ENCODE results near the gene ADAMTS6. TPM values are rescaled to one million over a fixed set of nuclear protein-coding genes. Genes with fewer than 3 reads are reported as not detected.

Gene ADAMTS6
- total and polyA plus RNA-seq, 3 experiments from 2014 or later, result 0.23 to 1.2 (median 0.93) TPM

- peaks cover 0 to 4% of the 10 kb centered on the region in 2 donors for H3K27me3 Mint-ChIP-seq
- CTCF ChIA-PET, result no interaction called here
- no peak overlapping the region for H3K4me3 Mint-ChIP-seq
Measured at GRCh38 chr5:65279603-65280002, 202.1 kb downstream of the ADAMTS6 start.

DNA sequence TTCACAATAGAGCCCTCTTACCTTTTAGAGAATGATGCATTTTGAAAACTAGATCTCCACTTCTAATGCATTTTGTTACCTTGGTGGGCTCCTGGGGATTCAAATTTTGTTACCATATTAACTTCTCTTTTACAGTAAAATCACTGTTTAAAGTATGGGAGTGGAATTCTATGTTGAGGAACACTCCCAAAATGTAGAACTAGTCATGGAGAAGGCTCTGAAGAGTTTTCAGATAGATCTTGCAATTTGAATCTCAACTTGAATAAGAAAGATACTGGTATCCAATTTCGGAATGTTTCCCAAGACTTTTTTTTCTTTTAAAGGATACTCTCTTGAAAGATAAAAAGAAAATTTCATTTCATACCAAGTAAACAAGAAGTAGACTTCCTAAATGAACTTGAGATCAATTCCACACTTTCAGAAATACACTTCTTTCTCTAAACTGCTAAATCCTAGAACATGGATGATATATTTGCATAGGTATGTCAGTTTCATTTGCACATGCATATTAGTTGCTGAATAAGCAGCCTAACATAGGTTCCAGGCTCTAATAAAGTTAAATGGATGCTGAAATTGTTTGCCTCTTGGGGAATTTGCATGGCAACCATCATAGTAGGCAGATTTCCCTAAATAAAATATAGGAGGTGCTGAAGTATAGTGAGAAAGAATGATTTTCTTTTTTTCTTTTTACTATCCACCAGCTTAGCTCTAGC, 205.4 kb downstream of the ADAMTS6 start:
- POLR2A ChIA-PET, result no interaction called here
- CTCF ChIA-PET, result no interaction called here
- H3K4me1 Mint-ChIP-seq, result no peaks in the 10 kb centered on the region
- no peak overlapping the region for H3K4me3 Mint-ChIP-seq
- no peaks in the 10 kb centered on the region for H3K4me1 ChIP-seq (ENCODE audit: insufficient read depth, low read length)
- H3K9me3 Mint-ChIP-seq, result no peaks in the 10 kb centered on the region
- no peaks in the 10 kb centered on the region for H3K36me3 ChIP-seq (ENCODE audit: insufficient read depth, low read length)
- H3K4me3 ChIP-seq (ENCODE audit: low read length), result no peak overlapping the region
- H3K36me3 Mint-ChIP-seq, result no peaks in the 10 kb centered on the region
- no peaks in the 10 kb centered on the region for H3K27me3 ChIP-seq (ENCODE audit: insufficient read depth, low read length, poor library complexity, severe bottlenecking)
- no peak for DNase-seq
- no peak overlapping the region for H3K27ac ChIP-seq (ENCODE audit: low read depth, low read length)
- no peaks in the 10 kb centered on the region for H3K27me3 Mint-ChIP-seq
- H3K27ac Mint-ChIP-seq, result no peak overlapping the region
- no peaks in the 10 kb centered on the region for H3K9me3 ChIP-seq (ENCODE audit: low read length)

More at GRCh38 chr5:65279603-65280002, 202.1 kb downstream of the ADAMTS6 start:
- no peaks in the 10 kb centered on the region for H3K9me3 Mint-ChIP-seq
- H3K36me3 Mint-ChIP-seq, result no peaks in the 10 kb centered on the region
- Histone ChIP-seq H3K9me3 (ENCODE audit: low read length) (no peaks in the 10 kb centered on the region), H3K27me3 (ENCODE audit: insufficient read depth, low read length, poor library complexity, severe bottlenecking) (no peaks in the 10 kb centered on the region), H3K36me3 (ENCODE audit: insufficient read depth, low read length) (no peaks in the 10 kb centered on the region), H3K4me3 (ENCODE audit: low read length) (no peak overlapping the region), H3K4me1 (ENCODE audit: insufficient read depth, low read length) (no peaks in the 10 kb centered on the region), H3K27ac (ENCODE audit: low read depth, low read length) (no peak overlapping the region)
- DNase-seq, result no peak
- no peak overlapping the region for H3K27ac Mint-ChIP-seq
- no peaks in the 10 kb centered on the region for H3K4me1 Mint-ChIP-seq
- POLR2A ChIA-PET, result no interaction called here

DNA sequence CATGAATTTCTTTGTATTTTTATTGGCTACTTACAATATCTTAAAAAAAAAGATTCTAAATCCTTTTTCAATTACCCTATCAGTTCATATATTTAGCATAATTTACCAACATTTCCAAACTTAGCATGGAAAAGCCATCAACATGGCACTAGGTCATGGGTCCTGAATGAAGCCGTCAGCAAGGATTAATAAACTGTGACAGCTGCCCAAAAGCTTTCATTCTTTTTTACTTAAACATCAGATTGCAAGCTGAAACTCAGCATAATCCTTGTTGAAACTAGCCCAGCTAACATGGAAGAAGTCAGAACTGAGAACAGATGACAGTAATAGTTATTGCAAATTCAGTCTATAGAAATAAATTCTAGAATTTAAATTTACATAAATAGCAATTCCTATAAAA, 209.8 kb downstream of the ADAMTS6 start:
- Histone ChIP-seq H3K9me3 (ENCODE audit: low read length) (no peaks in the 10 kb centered on the region), H3K4me3 (ENCODE audit: low read length) (no peak overlapping the region), H3K27ac (ENCODE audit: low read depth, low read length) (no peak overlapping the region), H3K4me1 (ENCODE audit: insufficient read depth, low read length) (no peaks in the 10 kb centered on the region), H3K36me3 (ENCODE audit: insufficient read depth, low read length) (no peaks in the 10 kb centered on the region), H3K27me3 (ENCODE audit: insufficient read depth, low read length, poor library complexity, severe bottlenecking) (no peaks in the 10 kb centered on the region)
- Mint-ChIP-seq H3K27ac (no peak overlapping the region), H3K36me3 (no peaks in the 10 kb centered on the region), H3K4me1 (no peaks in the 10 kb centered on the region), H3K9me3 (no peaks in the 10 kb centered on the region), H3K4me3 (no peak overlapping the region), H3K27me3 (no peaks in the 10 kb centered on the region)
- ChIA-PET CTCF (no interaction called here), POLR2A (no interaction called here)
- no peak for DNase-seq

DNA sequence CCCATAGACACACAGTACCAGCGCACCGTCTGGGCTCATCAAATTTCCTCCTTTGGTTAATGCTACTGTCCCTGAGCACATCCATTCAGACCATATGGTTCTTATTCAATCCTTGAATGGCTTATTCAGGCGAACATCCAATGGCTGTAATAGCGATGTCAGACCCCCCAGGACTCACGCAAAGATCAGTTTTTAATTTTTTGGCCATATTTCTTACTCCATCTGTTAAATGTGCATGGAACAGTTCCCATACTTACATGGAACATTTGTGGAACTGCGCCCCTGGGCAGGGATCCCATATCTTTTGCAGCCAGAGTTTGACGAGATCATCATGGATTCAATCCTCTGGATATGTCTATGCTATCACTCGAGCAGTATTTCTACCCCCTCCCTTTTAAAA, 213.2 kb downstream of the ADAMTS6 start:
- no peak for DNase-seq
- H3K4me1 ChIP-seq (ENCODE audit: insufficient read depth, low read length), result no peaks in the 10 kb centered on the region
- no peak overlapping the region for H3K4me3 ChIP-seq (ENCODE audit: low read length)
- H3K9me3 Mint-ChIP-seq, result no peaks in the 10 kb centered on the region
- no peaks in the 10 kb centered on the region for H3K36me3 Mint-ChIP-seq
- no peaks in the 10 kb centered on the region for H3K36me3 ChIP-seq (ENCODE audit: insufficient read depth, low read length)
- ChIA-PET CTCF (no interaction called here), POLR2A (no interaction called here)
- no peak overlapping the region for H3K27ac ChIP-seq (ENCODE audit: low read depth, low read length)
- no peaks in the 10 kb centered on the region for H3K27me3 ChIP-seq (ENCODE audit: insufficient read depth, low read length, poor library complexity, severe bottlenecking)
- H3K4me3 Mint-ChIP-seq, result no peak overlapping the region
- H3K27me3 Mint-ChIP-seq, result no peaks in the 10 kb centered on the region
- H3K4me1 Mint-ChIP-seq, result no peaks in the 10 kb centered on the region
- H3K9me3 ChIP-seq (ENCODE audit: low read length), result no peaks in the 10 kb centered on the region
- no peak overlapping the region for H3K27ac Mint-ChIP-seq

DNA sequence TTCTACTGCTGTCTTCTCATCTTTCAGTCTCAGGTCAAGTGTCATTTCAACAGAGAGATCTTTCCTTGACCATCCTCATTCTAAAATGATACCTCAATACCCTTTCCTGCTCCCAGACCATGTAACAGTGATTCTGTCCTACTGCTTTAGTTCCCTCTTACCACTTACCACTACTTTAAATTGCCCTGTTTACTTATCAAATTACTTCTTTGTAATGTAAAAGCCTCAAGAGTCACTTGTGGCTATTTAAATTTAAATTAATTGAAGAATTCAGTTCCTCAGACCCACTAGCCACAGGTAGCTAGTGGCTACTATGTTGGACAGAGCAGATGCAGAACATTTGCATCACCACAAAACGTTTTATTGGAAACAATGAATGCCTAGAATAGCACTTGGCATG, 217.3 kb downstream of the ADAMTS6 start:
- Histone ChIP-seq H3K27ac (ENCODE audit: low read depth, low read length) (no peak overlapping the region), H3K27me3 (ENCODE audit: insufficient read depth, low read length, poor library complexity, severe bottlenecking) (no peaks in the 10 kb centered on the region), H3K4me3 (ENCODE audit: low read length) (no peak overlapping the region), H3K36me3 (ENCODE audit: insufficient read depth, low read length) (no peaks in the 10 kb centered on the region), H3K4me1 (ENCODE audit: insufficient read depth, low read length) (no peaks in the 10 kb centered on the region), H3K9me3 (ENCODE audit: low read length) (no peaks in the 10 kb centered on the region)
- ChIA-PET CTCF (no interaction called here), POLR2A (no interaction called here)
- H3K27me3 Mint-ChIP-seq, result no peaks in the 10 kb centered on the region
- H3K36me3 Mint-ChIP-seq, result peaks cover 0 to 4% (median 0%) of the 10 kb centered on the region in 3 donors
- DNase-seq, result no peak
- no peaks in the 10 kb centered on the region for H3K4me1 Mint-ChIP-seq
- H3K27ac Mint-ChIP-seq, result no peak overlapping the region
- no peaks in the 10 kb centered on the region for H3K9me3 Mint-ChIP-seq
- no peak overlapping the region for H3K4me3 Mint-ChIP-seq

DNA sequence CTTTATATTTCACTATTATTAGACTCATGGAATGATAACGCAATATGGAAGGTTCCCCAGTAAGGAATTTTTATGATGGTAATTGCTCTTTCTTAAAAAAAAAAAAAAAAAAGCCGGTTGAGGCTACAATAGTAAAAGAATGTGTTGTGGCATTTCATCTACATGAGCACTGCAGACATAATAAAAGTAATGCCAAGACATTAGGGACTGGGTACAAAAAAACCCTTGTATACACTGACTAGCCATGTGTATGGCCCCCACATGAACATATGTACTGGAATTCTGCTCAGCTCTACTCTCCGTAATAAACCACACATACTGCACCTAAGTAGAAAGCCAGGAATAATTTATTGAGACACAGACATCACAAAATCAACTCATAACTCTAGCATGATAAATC, 218.4 kb downstream of the ADAMTS6 start:
- Histone ChIP-seq H3K9me3 (ENCODE audit: low read length) (no peaks in the 10 kb centered on the region), H3K4me3 (ENCODE audit: low read length) (no peak overlapping the region), H3K27ac (ENCODE audit: low read depth, low read length) (no peak overlapping the region), H3K36me3 (ENCODE audit: insufficient read depth, low read length) (no peaks in the 10 kb centered on the region), H3K4me1 (ENCODE audit: insufficient read depth, low read length) (no peaks in the 10 kb centered on the region), H3K27me3 (ENCODE audit: insufficient read depth, low read length, poor library complexity, severe bottlenecking) (no peaks in the 10 kb centered on the region)
- ChIA-PET POLR2A (no interaction called here), CTCF (no interaction called here)
- no peak overlapping the region for H3K4me3 Mint-ChIP-seq
- H3K36me3 Mint-ChIP-seq, result peaks cover 0 to 4% (median 0%) of the 10 kb centered on the region in 3 donors
- no peak for DNase-seq
- no peaks in the 10 kb centered on the region for H3K27me3 Mint-ChIP-seq
- H3K4me1 Mint-ChIP-seq, result no peaks in the 10 kb centered on the region
- no peak overlapping the region for H3K27ac Mint-ChIP-seq
- H3K9me3 Mint-ChIP-seq, result no peaks in the 10 kb centered on the region

DNA sequence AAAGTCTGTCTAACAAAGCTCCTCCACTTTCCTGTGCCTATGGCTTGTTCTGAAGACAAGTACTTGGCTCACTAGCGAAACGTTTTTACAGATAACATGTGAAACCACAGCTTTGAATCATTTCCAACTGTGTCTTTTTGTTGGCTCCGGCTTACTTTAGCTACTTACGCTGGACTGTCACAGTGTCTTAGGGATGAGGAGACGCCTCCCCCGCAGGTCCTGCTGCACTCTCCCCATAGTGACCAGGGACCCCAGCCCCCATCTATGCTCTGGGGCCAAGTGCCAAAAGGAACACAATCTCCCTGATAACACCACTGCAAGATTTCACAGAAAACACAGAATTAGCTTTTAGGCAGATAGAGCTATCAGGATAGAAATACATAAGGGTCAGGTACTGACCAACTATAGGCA, 219.1 kb downstream of the ADAMTS6 start:
- H3K27me3 Mint-ChIP-seq, result no peaks in the 10 kb centered on the region
- no peaks in the 10 kb centered on the region for H3K9me3 Mint-ChIP-seq
- H3K4me1 Mint-ChIP-seq, result no peaks in the 10 kb centered on the region
- Histone ChIP-seq H3K9me3 (ENCODE audit: low read length) (no peaks in the 10 kb centered on the region), H3K4me1 (ENCODE audit: insufficient read depth, low read length) (no peaks in the 10 kb centered on the region), H3K36me3 (ENCODE audit: insufficient read depth, low read length) (no peaks in the 10 kb centered on the region), H3K27ac (ENCODE audit: low read depth, low read length) (no peak overlapping the region), H3K27me3 (ENCODE audit: insufficient read depth, low read length, poor library complexity, severe bottlenecking) (no peaks in the 10 kb centered on the region), H3K4me3 (ENCODE audit: low read length) (no peak overlapping the region)
- POLR2A ChIA-PET, result no interaction called here
- H3K36me3 Mint-ChIP-seq, result peaks cover 0 to 4% (median 0%) of the 10 kb centered on the region in 3 donors
- CTCF ChIA-PET, result no interaction called here
- DNase-seq, result no peak
- H3K27ac Mint-ChIP-seq, result no peak overlapping the region
- H3K4me3 Mint-ChIP-seq, result no peak overlapping the region

GRCh38 chr5:65262096-65262495, 219.6 kb downstream of the ADAMTS6 start:
- no peak for DNase-seq
- Histone ChIP-seq H3K9me3 (ENCODE audit: low read length) (no peaks in the 10 kb centered on the region), H3K4me3 (ENCODE audit: low read length) (no peak overlapping the region), H3K36me3 (ENCODE audit: insufficient read depth, low read length) (no peaks in the 10 kb centered on the region), H3K27me3 (ENCODE audit: insufficient read depth, low read length, poor library complexity, severe bottlenecking) (no peaks in the 10 kb centered on the region), H3K27ac (ENCODE audit: low read depth, low read length) (no peak overlapping the region), H3K4me1 (ENCODE audit: insufficient read depth, low read length) (no peaks in the 10 kb centered on the region)
- no peaks in the 10 kb centered on the region for H3K27me3 Mint-ChIP-seq
- ChIA-PET CTCF (no interaction called here), POLR2A (no interaction called here)
- H3K36me3 Mint-ChIP-seq, result peaks cover 0 to 4% (median 0%) of the 10 kb centered on the region in 3 donors
- H3K4me3 Mint-ChIP-seq, result no peak overlapping the region
- no peaks in the 10 kb centered on the region for H3K9me3 Mint-ChIP-seq
- no peaks in the 10 kb centered on the region for H3K4me1 Mint-ChIP-seq
- no peak overlapping the region for H3K27ac Mint-ChIP-seq

- no peaks in the 10 kb centered on the region for H3K9me3 Mint-ChIP-seq
- H3K4me3 Mint-ChIP-seq, result no peak overlapping the region
- no peaks in the 10 kb centered on the region for H3K27me3 ChIP-seq (ENCODE audit: insufficient read depth, low read length, poor library complexity, severe bottlenecking)
- H3K4me1 ChIP-seq (ENCODE audit: insufficient read depth, low read length), result no peaks in the 10 kb centered on the region
- no peak for DNase-seq
- peaks cover 0 to 4% (median 0%) of the 10 kb centered on the region in 3 donors for H3K36me3 Mint-ChIP-seq
- H3K27ac ChIP-seq (ENCODE audit: low read depth, low read length), result no peak overlapping the region
- POLR2A ChIA-PET, result no interaction called here
- H3K36me3 ChIP-seq (ENCODE audit: insufficient read depth, low read length), result no peaks in the 10 kb centered on the region
- no peaks in the 10 kb centered on the region for H3K4me1 Mint-ChIP-seq
- CTCF ChIA-PET, result no interaction called here
- H3K27me3 Mint-ChIP-seq, result no peaks in the 10 kb centered on the region
- no peaks in the 10 kb centered on the region for H3K9me3 ChIP-seq (ENCODE audit: low read length)
- no peak overlapping the region for H3K4me3 ChIP-seq (ENCODE audit: low read length)
- H3K27ac Mint-ChIP-seq, result no peak overlapping the region
Measured at GRCh38 chr5:65261499-65261898, 220.2 kb downstream of the ADAMTS6 start.

All from CD8-positive, alpha-beta memory T cell (primary cell).